Cardiac muscle cell (in vitro differentiated cells and primary cell): ENCODE data around the gene TRIO. TPM values are rescaled to one million over a fixed set of nuclear protein-coding genes. Genes with fewer than 3 reads are reported as not detected.

Source experiments
- DNase-seq, 2 donors: peaks; one replicate each; pipeline versions ENCODE4 v3.0.0 to v3.0.0-alpha.2; 2010 to 2017; ENCODE audit warnings: low read depth in 1 of 2, low spot score in 1 of 2
- H3K27ac ChIP-seq: fragments of 200-600 bp; sonication (generic); 2 replicates; pipeline ENCODE4 v1.5.1; 2016
- H3K27me3 ChIP-seq: fragments of 200-600 bp; sonication (generic); 2 replicates; pipeline ENCODE4 v1.6.0; 2016; ENCODE audit warnings: control low read depth
- H3K36me3 ChIP-seq: fragments of 200-600 bp; sonication (generic); 2 replicates; pipeline ENCODE4 v1.5.1; 2016; ENCODE audit warnings: control low read depth
- H3K4me1 ChIP-seq: fragments of 200-600 bp; sonication (generic); 2 replicates; pipeline ENCODE4 v1.8.1; 2017; ENCODE audit warnings: low read depth, mild to moderate bottlenecking, mixed run types
- H3K4me3 ChIP-seq: fragments of 200-600 bp; sonication (generic); 2 replicates; pipeline ENCODE4 v1.5.1; 2016; ENCODE audit warnings: mild to moderate bottlenecking
- H3K9me3 ChIP-seq: fragments of 200-600 bp; sonication (generic); 2 replicates; pipeline ENCODE4 v1.5.1; 2017; ENCODE audit warnings: low read depth, mild to moderate bottlenecking, control low read depth
- CTCF ChIP-seq: IDR thresholded peaks from 2 replicates; pipeline ENCODE4 v1.5.1; 2012; ENCODE audit warnings: low read depth, mild to moderate bottlenecking, low read length
- polyA plus RNA-seq: library from polyadenylated mRNA; unstranded; fragments of >200 nt; fragmentation: Nextera tagmentation; extraction: Ambion mirVana; gene quantifications from 2 replicates; pipeline ENCODE4 v1.2.1, GENCODE V29; 2016
- total RNA-seq: library from RNA; depleted of rRNA; stranded (reverse); fragments of >200 nt; gene quantifications from 2 replicates; pipeline ENCODE4 v1.2.3, GENCODE V29; 2016

The TRIO gene
- total and polyA plus RNA-seq, 2 experiments from 2014 or later, result 15.5 to 104 TPM

- no peaks in the 10 kb centered on the region for H3K27me3 ChIP-seq
- no peak overlapping the region for H3K4me3 ChIP-seq
- TF ChIP-seq CTCF, result no peak
- no peak overlapping the region for H3K27ac ChIP-seq
- no peaks in the 10 kb centered on the region for H3K36me3 ChIP-seq
- DNase-seq, result no peak
- no peaks in the 10 kb centered on the region for H3K9me3 ChIP-seq
- H3K4me1 ChIP-seq, result peaks cover 12% of the 10 kb centered on the region
Observed at GRCh38 chr5:14209222-14209822, 66.2 kb downstream of the TRIO start.

- H3K4me1 ChIP-seq, result peaks cover 10% of the 10 kb centered on the region
- no peak overlapping the region for H3K4me3 ChIP-seq
- no peaks in the 10 kb centered on the region for H3K27me3 ChIP-seq
- TF ChIP-seq CTCF, result no peak
- H3K36me3 ChIP-seq, result no peaks in the 10 kb centered on the region
- H3K27ac ChIP-seq, result no peak overlapping the region
- DNase-seq, result no peak
- no peaks in the 10 kb centered on the region for H3K9me3 ChIP-seq
Observed at GRCh38 chr5:14209836-14210235, 66.7 kb downstream of the TRIO start.

GRCh38 chr5:14210729-14211128, 67.6 kb downstream of the TRIO start:
- Histone ChIP-seq H3K4me3 (no peak overlapping the region), H3K36me3 (no peaks in the 10 kb centered on the region), H3K27ac (no peak overlapping the region), H3K27me3 (no peaks in the 10 kb centered on the region), H3K4me1 (peaks cover 10% of the 10 kb centered on the region), H3K9me3 (no peaks in the 10 kb centered on the region)
- DNase-seq, result no peak
- no peak for TF ChIP-seq CTCF

- no peaks in the 10 kb centered on the region for H3K9me3 ChIP-seq
- no peaks in the 10 kb centered on the region for H3K27me3 ChIP-seq
- H3K4me3 ChIP-seq, result no peak overlapping the region
- no peak overlapping the region for H3K27ac ChIP-seq
- H3K4me1 ChIP-seq, result peaks cover 18% of the 10 kb centered on the region
- TF ChIP-seq CTCF, result no peak
- no peak for DNase-seq
- H3K36me3 ChIP-seq, result no peaks in the 10 kb centered on the region
Observed at GRCh38 chr5:14211818-14212803, 69.0 kb downstream of the TRIO start.

GRCh38 chr5:14212838-14213237, 69.7 kb downstream of the TRIO start:
- no peaks in the 10 kb centered on the region for H3K36me3 ChIP-seq
- no peak overlapping the region for H3K4me3 ChIP-seq
- no peak overlapping the region for H3K27ac ChIP-seq
- no peak for TF ChIP-seq CTCF
- no peaks in the 10 kb centered on the region for H3K27me3 ChIP-seq
- peaks cover 22% of the 10 kb centered on the region for H3K4me1 ChIP-seq
- no peaks in the 10 kb centered on the region for H3K9me3 ChIP-seq
- no peak for DNase-seq
